Endothelial cell of umbilical vein (primary cell): ENCODE measurements around the gene TGFA. TPM values are rescaled to one million over a fixed set of nuclear protein-coding genes. Genes with fewer than 3 reads are reported as not detected.

Experiments used
- BruUV-seq: library from RNA; stranded (reverse); fragments of 400-500 nt; replicated peaks from 2 replicates; lab custom pipeline; 2021; lab: Mats Ljungman, UMichigan
- CTCF ChIA-PET: fragments of 300-600, 350-600 bp; sonication (Branson Sonifier 250); formaldehyde crosslinking; loops from one replicate; lab custom pipeline; 2021; ENCODE audit warnings: antibody characterized with exemption, inconsistent platforms; lab: Charles Lee
- POLR2A ChIA-PET: fragments of 300-600, 350-600 bp; sonication (Branson Sonifier 250); formaldehyde crosslinking; loops from one replicate; lab custom pipeline; 2021; ENCODE audit warnings: antibody characterized with exemption, inconsistent platforms; lab: Charles Lee
- DNase-seq: peaks from one replicate; pipeline ENCODE4 v3.0.0-alpha.2; 2011; ENCODE audit warnings: low read depth, low spot score
- FAIRE-seq: peaks from 2 replicates; lab custom pipeline; 2011; peaks lifted over from hg19 to GRCh38; lab: Jason Lieb, UNC
- H2AFZ ChIP-seq: 2 replicates; pipeline ENCODE4 v1.6.0; 2012; ENCODE audit warnings: low read depth, low read length, control low read depth, inconsistent platforms
- H3K27ac ChIP-seq: 2 replicates; pipeline ENCODE4 v1.5.1; 2011; ENCODE audit warnings: low read depth, mild to moderate bottlenecking, control low read depth, low read length, moderate library complexity; ENCODE audit not compliant: insufficient read depth
- H3K27me3 ChIP-seq, 2 experiments: 2 replicates each; pipeline versions ENCODE4 v1.6.0 to v1.6.1; 2011; ENCODE audit warnings: low read length in 2 of 2, mixed read lengths in 1 of 2; ENCODE audit not compliant: control insufficient read depth in 2 of 2, insufficient read depth in 2 of 2
- H3K36me3 ChIP-seq, 2 experiments: 2 replicates in 1 of 2; 3 replicates in 1 of 2; pipeline ENCODE4 v1.5.1; 2011; ENCODE audit warnings: low read length in 2 of 2, mild to moderate bottlenecking in 1 of 2, moderate library complexity in 1 of 2; ENCODE audit not compliant: control insufficient read depth in 2 of 2, insufficient read depth in 2 of 2; ENCODE audit errors: extremely low read depth in 1 of 2
- H3K4me1 ChIP-seq: 3 replicates; pipeline ENCODE4 v1.5.1; 2011; ENCODE audit warnings: mild to moderate bottlenecking, low read length; ENCODE audit not compliant: control insufficient read depth, insufficient read depth; ENCODE audit errors: extremely low read depth
- H3K4me2 ChIP-seq: 2 replicates; pipeline ENCODE4 v1.6.1; 2011; ENCODE audit warnings: low read length, control low read depth, mixed read lengths; ENCODE audit not compliant: insufficient read depth
- H3K4me3 ChIP-seq, 3 experiments: fragments of 200-600 bp in 1 of 3; sonication (generic), shearing (Covaris generic) in 1 of 3; replicated peaks in 1 of 3; 2 replicates each; pipeline ENCODE4 v1.5.1; 2011 to 2016; ENCODE audit warnings: control low read depth in 3 of 3, low read length in 3 of 3, mild to moderate bottlenecking in 2 of 3, inconsistent platforms in 1 of 3, low read depth in 1 of 3, moderate library complexity in 1 of 3; ENCODE audit not compliant: insufficient read depth in 1 of 3
- H3K79me2 ChIP-seq: 2 replicates; pipeline ENCODE4 v1.6.0; 2012; ENCODE audit warnings: low read length, inconsistent platforms; ENCODE audit not compliant: control insufficient read depth, insufficient read depth
- H3K9ac ChIP-seq: replicated peaks from 2 replicates; pipeline ENCODE3; 2011; ENCODE audit warnings: low read length, control low read depth; ENCODE audit not compliant: insufficient read depth; ENCODE audit errors: extremely low read depth
- H3K9me1 ChIP-seq: replicated peaks from 3 replicates; pipeline ENCODE4 v1.6.0; 2011; ENCODE audit warnings: mild to moderate bottlenecking, low read length; ENCODE audit not compliant: control insufficient read depth, insufficient read depth; ENCODE audit errors: extremely low read depth
- H3K9me3 ChIP-seq: replicated peaks from 2 replicates; pipeline ENCODE4 v1.5.1; 2012; ENCODE audit warnings: low read length, inconsistent platforms; ENCODE audit not compliant: control insufficient read depth, insufficient read depth
- H4K20me1 ChIP-seq: replicated peaks from 2 replicates; pipeline ENCODE3; 2011; ENCODE audit warnings: mild to moderate bottlenecking, low read length; ENCODE audit not compliant: control insufficient read depth, insufficient read depth; ENCODE audit errors: extremely low read depth
- CTCF ChIP-seq, 2 donors: IDR thresholded peaks; 1 replicate in 1 of 2; 2 replicates in 1 of 2; pipeline ENCODE4 v1.5.1; 2011; ENCODE audit warnings: low read length in 2 of 2, mild to moderate bottlenecking in 2 of 2, moderate library complexity in 2 of 2, control low read depth in 1 of 2, inconsistent platforms in 1 of 2, low read depth in 1 of 2; ENCODE audit not compliant: insufficient read depth in 1 of 2; ENCODE audit errors: extremely low read depth in 1 of 2
- EZH2 ChIP-seq: IDR thresholded peaks from 2 replicates; pipeline ENCODE4 v1.6.1; 2012; ENCODE audit warnings: borderline replicate concordance, low read depth, mild to moderate bottlenecking, moderate library complexity, low read length, inconsistent platforms; ENCODE audit not compliant: severe bottlenecking
- FOS ChIP-seq: IDR thresholded peaks from 2 replicates; pipeline ENCODE4 v1.6.1; 2011; ENCODE audit warnings: mild to moderate bottlenecking, low read length, moderate library complexity, borderline replicate concordance; ENCODE audit not compliant: insufficient read depth
- GATA2 ChIP-seq: IDR thresholded peaks from 2 replicates; pipeline ENCODE4 v1.7.0; 2011; ENCODE audit warnings: low read depth, mild to moderate bottlenecking, moderate library complexity, mixed read lengths, low read length; ENCODE audit not compliant: insufficient read length, insufficient read depth
- JUN ChIP-seq: IDR thresholded peaks from 2 replicates; pipeline ENCODE4 v1.6.1; 2011; ENCODE audit warnings: borderline replicate concordance, low read depth; ENCODE audit not compliant: insufficient read length, insufficient read depth
- MYC ChIP-seq: IDR thresholded peaks from one replicate; pipeline ENCODE4 v1.6.1; 2011; ENCODE audit warnings: mild to moderate bottlenecking, low read depth, low read length
- POLR2A ChIP-seq: IDR thresholded peaks from 2 replicates; pipeline ENCODE4 v1.6.1; 2012; ENCODE audit warnings: low read depth, mild to moderate bottlenecking, control low read depth, low read length
- POLR2AphosphoS5 ChIP-seq: IDR thresholded peaks from 2 replicates; pipeline ENCODE4 v1.6.1; 2012; ENCODE audit warnings: low read depth, mild to moderate bottlenecking, control low read depth, low read length, moderate library complexity; ENCODE audit not compliant: insufficient read depth
- dilution Hi-C: fragments of 300-500 bp; cut with MboI; formaldehyde crosslinking; loops from one replicate; pipeline ENCODE4 v1.15.0; 2019; ENCODE audit warnings: low sequenced_read_pairs; ENCODE audit not compliant: extremely low pct_ligation_motif_present
- intact Hi-C: fragments of 100-400 bp; cut with micrococcal nuclease; formaldehyde crosslinking; loops from one replicate; pipeline ENCODE4 v1.10.0; 2022
- polyA plus RNA-seq, 4 experiments: library from polyadenylated mRNA; depleted of rRNA in 3 of 4; stranded (reverse) in 3 of 4; unstranded in 1 of 4; fragments of >200 nt; gene quantifications; 2 replicates each; pipeline versions ENCODE4 v1.2.1 to v1.2.3, GENCODE V29; 2011 to 2012; ENCODE audit warnings: missing spikeins in 1 of 4
- total RNA-seq: library from RNA; stranded (reverse); gene quantifications from 2 replicates; pipeline ENCODE4 v1.2.3, GENCODE V29; 2021
- TF ChIP-seq, protein P1 (sequence below): IDR thresholded peaks from 2 replicates; pipeline ENCODE4 v1.6.1; 2011; ENCODE audit not compliant: insufficient read depth, insufficient read length

The TGFA gene
- total and polyA plus RNA-seq, 2 donors (not counting 3 experiments of a cell fraction or from before 2014, with no cell fraction given), result 0.22 to 0.32 TPM

- Histone ChIP-seq H4K20me1 (no peaks in the 10 kb centered on the region), H3K4me3 (no peak overlapping the region), H3K9me3 (no peaks in the 10 kb centered on the region), H3K27me3 (peaks cover 0 to 2% of the 10 kb centered on the region in 2 experiments), H3K9ac (no peak overlapping the region), H3K4me1 (no peaks in the 10 kb centered on the region), H2AFZ (no peak overlapping the region), H3K9me1 (no peaks in the 10 kb centered on the region), H3K36me3 (no peaks in the 10 kb centered on the region), H3K4me2 (no peak overlapping the region), H3K79me2 (no peaks in the 10 kb centered on the region), H3K27ac (no peak overlapping the region)
- ChIA-PET POLR2A (no interaction called here), CTCF (interaction anchor here (0.9 to 1.0 kb wide), 2 partner anchors 9 to 163 kb away, joined by 3 read pairs; no protein-coding TSS in a partner anchor)
- FAIRE-seq (no peak), DNase-seq (no peak)
- intact Hi-C loops, result no loop called here
- TF ChIP-seq CTCF (IDR thresholded peaks at IDR 0.05; ENCODE audit: extremely low read depth in 1 of 2, insufficient read depth in 1 of 2, low read depth in 1 of 2, low read length in 2 of 2) (no peak), MYC (no peak), GATA2 (no peak), JUN (no peak), FOS (no peak), EZH2 (no peak), POLR2AphosphoS5 (no peak), POLR2A (no peak)
- TF ChIP-seq, protein P1, sequence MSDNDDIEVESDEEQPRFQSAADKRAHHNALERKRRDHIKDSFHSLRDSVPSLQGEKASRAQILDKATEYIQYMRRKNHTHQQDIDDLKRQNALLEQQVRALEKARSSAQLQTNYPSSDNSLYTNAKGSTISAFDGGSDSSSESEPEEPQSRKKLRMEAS, result no peak
- dilution Hi-C loops, result no loop called here
- BruUV-seq, result no TSS peak
Measured at GRCh38 chr2:70454936-70455544, 98.6 kb downstream of the TGFA start.
